ENCODE measurements around the gene PLEKHA3.

GRCh38 chr2:178452334-178452733 lies 27.9 kb upstream of the PLEKHA3 start:
- TF ChIP-seq EZH2phosphoT487 (conservative IDR thresholded peaks at IDR 0.05; ENCODE audit: low read length), result no peak
- no peak for TF ChIP-seq CTCF (IDR thresholded peaks at IDR 0.05; ENCODE audit: insufficient read depth, low read length, poor library complexity, severe bottlenecking)

All from SU-DHL-6 (cell line).